Measurements from ENCODE around the gene KRTCAP2.
"Not testable (repeated sequence)": the region's sequence is repeated elsewhere in the genome, so short reads cannot be mapped to it uniquely, and the experiment has no call there.

Gene KRTCAP2

DNA sequence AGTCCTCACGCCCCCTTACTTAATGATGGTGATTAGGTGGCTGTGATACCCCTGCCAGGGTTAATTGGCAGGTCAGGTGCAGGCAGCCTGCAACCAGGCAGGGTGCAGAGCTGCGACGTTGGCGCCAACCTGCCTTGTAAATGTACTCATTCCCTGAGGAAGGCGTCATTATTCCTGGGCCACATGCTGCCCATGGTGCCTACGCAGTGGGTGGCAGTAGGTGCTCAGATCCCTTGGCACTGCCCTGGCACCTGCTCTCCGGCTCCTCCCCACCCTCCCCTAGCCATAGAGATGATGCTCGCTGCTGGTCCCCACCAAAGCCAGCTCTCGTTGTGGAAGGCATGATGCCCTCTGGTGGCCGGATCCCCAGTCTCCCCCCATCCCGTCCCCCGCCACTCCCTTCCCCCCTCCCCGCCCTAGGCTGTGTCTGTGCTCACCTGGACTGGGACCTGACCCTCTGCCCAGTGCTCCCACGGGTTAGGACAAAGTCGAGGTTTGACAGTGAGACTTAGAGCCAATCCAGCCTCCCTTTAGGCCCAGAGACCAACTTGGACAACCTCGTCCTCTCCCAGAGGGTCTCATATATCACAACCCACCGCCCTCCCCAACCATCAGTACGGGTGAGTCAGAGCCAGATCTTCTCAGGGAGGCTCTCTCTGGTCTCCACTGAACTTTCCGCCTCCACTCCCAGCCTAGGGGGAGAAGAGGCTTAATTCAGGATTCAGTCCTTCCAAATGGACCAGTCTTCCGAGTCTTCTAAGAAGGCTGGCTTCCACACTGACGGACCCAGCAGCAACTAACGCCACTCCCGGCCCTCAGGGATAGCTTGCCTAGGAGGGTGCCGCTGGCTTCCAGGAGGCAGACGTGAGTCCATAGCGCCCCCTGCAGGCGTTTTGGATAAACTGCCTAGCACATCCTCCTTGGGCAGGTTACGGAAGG is 5.7 kb downstream of the KRTCAP2 start:
- DNase-seq: peak; percentile 47

DNA sequence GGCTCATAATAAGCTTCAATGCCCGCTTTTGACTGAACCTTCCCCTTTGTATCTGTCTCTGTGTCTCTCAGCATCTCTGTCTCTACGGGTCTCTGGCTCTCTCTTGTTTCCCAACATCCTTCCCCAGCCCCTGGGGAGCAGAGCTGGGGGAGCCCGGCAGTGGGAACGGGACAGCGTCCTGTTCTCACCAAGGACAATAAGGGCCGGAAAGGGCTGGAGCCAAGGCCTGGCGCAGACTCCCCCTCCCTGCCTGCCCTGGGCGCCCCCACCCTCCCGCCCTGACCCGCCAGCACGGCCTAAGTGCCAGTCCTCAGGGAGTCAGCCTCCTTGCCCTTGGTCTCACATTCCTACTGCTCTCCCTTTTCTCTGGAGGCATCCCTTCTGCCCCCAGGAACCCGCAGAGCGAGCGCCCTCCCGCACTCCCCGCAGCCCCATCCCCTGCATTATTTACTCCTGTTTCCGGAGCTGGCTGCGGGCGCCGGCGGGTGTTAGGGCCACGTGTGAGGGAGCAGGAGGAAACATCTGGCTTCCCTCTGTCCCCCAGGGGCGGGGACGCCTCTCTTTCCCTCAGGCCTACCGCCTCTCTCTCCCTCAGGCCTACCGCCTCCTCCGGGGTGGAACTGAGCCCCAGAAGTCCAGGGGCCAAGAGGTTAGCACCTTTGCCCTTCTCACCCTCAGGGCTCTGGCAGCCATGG is 6.5 kb downstream of the KRTCAP2 start:
- DNase-seq: no peak

DNA sequence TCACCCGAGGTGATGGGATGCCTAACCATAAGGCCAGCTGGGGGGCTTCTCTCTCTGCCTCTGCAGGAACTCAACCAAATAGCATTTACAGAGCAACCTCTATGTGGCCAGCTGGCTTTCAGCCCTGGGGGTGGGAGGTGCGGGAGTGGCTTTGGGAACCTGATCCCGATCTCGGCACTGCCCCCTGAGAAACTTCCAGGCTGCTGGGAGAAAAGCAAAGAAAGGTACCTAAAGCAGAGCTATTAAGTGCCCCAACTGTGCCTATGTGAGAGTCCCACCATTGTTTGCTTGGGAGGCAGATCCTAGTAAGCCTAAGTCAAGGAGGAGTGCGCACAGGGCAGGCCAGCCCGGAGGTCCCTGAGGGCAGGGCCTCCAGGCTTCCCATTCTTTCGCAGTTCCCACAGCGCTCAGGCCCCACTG is 7.0 kb downstream of the KRTCAP2 start:
- DNase-seq: no peak

DNA sequence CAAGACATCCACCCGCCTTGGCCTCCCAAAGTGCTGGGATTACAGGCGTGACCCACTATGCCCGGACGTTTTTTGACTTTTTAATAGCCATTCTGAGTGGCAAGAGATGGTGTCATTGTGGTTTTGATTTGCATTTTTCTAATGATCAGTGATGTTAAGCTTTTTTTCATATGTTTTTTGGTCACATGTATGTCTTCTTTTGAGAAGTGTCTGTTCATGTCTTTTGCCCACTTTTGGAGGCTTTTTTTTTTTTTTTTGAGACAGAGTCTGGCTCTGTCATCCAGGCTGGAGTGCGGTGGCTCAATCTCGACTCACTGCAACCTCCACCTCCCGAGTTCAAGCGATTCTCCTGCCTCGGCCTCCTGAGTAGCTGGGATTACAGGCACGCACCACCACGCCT is 8.5 kb downstream of the KRTCAP2 start:
- DNase-seq: not testable (repeated sequence)

DNA sequence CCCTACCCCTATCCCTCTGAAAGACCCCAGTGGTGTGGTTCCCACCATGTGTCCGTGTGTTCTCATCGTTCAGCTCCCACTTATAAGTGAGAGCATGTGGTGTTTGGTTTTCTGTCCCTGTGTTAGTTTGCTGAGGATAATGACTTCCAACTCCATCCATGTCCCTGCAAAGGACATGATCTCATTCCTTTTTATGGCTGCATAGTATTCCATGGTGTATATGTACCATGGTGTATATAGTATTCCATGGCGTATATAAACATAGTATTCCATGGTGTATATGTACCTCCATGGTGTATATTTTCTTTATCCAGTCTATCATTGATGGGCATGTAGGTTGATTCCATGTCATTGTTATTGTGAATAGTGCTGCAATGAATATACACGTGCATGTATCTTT is 9.3 kb downstream of the KRTCAP2 start:
- DNase-seq: not testable (repeated sequence)

DNA sequence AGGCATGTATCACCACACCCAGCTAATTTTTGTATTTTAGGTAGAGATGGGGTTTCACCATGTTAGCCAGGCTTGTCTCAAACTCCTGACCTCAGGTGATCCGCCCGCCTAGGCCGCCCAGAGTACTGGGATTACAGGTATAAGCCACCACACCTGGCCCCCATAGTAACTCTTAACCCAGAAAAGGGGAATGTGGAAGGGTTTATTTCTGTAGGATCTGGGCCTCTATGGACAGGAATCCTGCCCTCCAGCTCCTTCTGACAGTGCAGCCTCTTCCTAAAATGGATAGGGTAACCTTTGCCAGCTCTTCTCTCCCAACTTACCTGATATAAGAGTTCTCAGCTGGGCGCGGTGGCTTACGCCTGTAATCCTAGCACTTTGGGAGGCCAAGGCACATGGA is 10.5 kb downstream of the KRTCAP2 start:
- DNase-seq: not testable (repeated sequence)

DNA sequence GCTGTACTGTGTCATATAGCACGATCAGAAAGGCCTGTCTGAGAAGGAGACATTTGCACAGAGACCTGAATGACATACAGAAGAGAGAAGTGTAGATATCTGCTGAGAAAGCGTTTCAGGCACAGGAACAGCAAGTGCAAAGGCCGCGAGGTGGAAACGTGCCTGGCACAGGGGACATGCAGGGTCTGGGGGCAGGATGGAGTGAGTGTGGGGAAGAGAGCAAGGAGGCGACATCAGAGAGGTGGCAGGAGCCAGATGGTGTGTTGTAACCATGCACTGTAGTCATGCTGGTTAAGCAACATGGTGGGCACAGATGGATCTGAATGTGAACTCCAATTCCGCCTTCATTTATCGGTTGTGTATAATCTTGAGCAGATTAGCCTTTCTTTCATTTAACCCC is 13.0 kb downstream of the KRTCAP2 start:
- DNase-seq: no peak

DNA sequence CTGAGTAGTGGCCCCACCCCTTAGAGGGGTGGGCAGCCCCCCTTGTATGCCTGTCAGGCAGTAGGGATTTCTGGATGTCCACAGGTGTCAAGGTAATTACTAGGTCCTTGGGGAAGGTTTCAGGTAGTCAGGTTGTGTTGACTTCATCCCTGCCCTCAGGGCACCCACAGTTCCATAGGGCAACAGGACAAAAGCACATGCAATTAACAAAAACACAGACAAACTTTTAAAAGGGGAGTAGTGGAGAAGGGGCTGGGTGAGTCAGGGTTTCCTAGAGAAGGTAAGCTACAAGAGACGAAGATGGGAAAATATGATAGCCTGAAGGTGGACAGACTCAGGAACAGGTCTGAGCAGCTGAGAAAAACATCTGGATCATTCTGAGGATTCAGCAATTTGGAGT is 14.1 kb downstream of the KRTCAP2 start:
- DNase-seq: no peak

DNA sequence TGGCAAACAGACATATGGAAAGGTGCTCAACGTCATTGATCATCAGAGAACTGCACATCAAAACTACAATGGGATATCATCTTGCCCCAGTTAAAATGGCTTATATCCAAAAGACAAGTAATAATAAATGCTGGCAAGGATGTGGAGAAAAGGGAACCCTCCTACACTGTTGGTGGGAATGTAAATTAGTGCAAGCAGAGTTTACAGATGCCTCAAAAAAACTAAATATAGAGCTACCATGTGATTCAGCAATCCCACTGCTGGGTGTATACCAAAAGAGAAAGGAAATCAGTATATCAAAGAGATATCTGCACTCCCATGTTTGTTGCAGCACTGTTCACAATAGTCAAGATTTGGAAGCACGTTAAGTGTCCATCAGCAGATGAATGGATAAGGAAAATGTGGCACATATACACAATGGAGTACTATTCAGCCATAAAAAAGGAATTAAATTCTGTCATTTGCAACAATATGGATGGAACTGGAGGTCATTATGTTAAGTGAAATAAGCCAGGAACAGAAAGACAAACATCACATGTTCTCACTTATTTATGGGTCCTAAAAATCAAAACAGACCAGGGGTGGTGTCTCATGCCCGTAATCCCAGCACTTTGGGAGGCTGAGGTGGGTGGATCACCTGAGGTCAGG is 17.0 kb downstream of the KRTCAP2 start:
- not testable (repeated sequence) for DNase-seq

DNA sequence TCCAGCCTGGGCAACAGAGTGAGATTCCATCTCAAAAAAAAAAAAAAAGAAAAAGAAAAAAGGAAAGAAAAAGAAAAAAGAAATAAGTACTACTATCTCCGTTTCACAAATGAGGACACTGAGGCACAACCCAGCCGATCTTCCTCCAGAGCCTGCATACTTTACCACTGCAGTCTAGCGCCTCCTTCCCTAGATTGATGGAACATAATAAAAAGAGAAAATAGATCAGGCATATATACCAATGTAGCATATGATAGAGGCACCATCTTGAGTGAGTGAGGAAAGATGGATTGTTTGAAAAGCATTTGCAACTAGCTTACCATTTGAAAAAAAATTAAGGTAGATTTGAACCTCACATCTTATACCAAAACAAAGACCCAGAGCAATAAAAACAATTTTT is 27.6 kb downstream of the KRTCAP2 start:
- DNase-seq: no peak

DNA sequence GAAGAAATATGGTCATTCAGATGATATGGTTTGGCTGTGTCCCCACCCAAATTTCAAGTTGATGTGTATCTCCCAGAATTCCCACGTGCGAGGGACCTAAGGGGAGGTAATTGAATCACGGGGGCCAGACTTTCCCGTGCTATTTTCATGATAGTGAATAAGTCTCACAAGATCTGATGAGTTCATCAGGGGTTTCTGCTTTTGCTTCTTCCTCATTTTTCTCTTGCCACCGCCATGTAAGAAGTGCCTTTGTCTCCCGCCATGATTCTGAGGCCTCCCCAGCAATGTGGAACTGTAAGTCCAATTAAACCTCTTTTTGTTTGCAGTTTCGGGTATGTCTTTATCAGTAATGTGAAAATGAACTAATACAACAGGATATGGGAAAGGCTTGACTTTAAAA is 31.4 kb downstream of the KRTCAP2 start:
- DNase-seq: no peak

DNA sequence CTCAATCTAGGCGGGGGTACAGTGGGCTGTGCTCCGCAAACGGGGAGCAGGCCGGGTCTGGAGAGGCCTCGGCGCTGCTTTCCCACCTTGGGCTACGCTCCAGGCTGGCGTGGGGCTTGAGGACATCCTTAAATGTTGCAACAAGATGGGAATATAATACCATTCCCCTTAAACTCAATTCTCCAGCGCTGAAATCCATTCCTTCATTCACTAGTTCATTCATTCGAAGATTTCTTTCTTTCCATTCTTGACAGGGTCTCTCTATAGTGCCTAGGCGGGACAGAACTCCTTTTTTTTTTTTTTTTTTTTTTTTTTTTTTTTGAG is 32.5 kb downstream of the KRTCAP2 start:
- no peak for DNase-seq

DNA sequence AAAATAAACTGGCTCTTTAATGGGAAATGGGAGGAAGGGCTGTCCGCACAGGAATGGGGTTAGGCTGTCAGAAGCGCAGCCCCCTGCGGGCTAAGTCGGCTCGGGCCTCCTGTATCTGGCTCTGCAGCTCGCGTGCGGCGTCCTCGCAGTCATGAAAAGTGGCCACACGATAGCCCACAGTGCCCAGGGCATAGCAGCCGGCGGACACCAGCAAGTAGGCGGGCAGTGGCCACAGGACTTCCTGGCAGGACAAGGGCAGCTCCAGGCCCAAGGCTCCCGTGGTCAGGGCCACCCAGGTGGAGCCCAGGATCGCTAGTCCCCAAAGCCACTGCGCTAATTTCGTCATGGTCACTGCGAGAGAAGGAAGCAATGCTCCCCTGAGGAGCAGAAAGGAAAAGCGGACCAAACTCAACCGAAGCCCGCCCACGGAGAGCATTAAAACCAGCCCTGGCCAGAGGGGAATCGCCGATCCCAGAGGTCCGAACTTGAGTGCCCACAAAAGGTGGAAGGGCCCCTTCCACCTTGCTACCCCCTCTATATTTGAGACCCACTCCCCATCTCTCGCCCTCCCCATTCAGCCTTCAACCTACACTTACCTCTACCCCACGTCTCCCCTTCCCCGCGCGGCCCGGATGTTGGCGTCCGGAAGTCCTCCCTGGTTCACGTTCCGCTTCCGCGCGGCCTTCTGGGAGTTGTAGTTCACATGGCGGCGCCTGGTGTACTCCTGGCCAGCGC is 33.0 kb downstream of the KRTCAP2 start, which contains the start of gene DPM3:
TSS of gene DPM3 (minus strand) at position 637 of the 735 bp plus-strand sequence. CDS start at position 346, 291 bp downstream.
- DNase-seq: peak; percentile 51

DNA sequence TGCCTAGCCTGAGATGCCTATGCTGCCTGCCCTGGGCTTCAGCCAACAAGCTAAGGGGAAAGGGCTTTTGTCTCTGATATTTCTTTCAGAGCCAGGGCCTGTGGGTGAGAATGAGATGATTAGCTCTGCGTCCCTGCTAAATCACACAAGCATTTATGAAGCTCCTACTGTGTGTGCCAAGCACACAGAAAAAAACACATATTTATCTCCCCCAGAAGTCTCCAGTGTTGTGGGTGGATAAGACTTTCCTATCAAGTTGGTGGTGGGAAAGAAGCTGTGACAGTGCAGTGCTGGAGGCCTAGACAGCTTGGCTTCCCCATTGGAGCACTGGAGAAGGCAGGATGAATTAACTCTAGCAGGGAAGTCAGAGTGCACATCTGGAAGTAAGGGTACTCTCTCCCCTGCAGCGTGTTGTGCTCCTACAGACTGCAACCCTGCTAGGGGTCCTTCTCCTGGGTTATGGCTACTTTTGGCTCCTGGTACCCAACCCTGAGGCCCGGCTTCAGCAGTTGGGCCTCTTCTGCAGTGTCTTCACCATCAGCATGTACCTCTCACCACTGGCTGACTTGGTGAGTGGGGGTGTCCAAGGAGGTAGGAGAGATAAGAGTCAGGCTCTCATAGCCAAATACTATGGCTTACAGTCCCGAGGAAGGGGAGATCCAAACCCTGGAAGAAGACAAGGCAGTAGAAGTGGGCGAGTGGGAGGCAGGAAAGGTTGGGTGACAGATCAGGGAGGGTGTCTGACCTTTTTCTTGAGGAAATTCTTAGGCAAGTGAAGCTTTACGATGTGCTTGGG is 35.8 kb downstream of the KRTCAP2 start:
- no peak for DNase-seq

DNA sequence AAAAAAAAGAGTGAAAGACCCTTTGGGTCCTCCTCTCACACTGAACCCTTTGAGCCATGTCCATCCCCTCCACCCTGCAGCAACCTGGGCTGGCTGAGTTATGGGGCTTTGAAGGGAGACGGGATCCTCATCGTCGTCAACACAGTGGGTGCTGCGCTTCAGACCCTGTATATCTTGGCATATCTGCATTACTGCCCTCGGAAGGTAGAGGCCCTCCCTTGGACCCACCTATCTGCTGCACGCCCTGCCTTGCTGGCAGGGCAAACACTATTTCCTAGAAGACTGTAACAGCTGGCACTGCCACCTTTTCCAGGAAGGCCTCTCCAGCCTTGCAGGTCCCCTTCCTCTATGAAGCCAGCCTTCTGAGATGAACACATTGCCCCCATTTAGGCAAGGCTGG is 36.4 kb downstream of the KRTCAP2 start:
- no peak for DNase-seq

DNA sequence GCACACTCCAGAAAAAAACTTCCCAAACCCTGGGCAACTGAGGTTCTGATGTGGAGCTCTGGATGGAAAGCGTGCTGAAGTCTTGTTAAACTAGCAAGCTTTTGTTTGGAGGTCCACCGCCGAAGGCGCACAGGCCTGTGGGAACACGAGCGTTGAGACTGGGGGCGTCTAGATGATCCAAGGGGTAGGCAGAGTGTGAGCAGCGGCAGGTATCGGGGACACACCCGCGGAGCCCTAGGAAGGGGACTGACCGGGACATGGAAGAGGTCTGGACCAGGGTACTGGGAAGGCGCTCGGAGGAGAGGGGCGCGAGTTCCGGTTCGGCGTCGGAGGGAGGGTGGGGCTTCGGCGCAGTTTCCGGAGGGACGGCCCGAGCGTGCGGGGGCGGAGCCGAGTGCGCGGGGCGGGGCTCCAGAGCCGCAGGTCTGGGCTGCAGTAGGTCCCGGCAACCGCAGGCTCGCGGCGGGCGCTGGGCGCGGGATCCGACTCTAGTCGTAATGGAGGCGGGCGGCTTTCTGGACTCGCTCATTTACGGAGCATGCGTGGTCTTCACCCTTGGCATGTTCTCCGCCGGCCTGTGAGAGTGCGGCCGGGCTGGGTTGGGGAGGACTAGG is 37.6 kb downstream of the KRTCAP2 start, which contains the start of gene SLC50A1:
TSS of gene SLC50A1 (plus strand) at position 438 of the 614 bp plus-strand sequence. CDS start at position 498, 60 bp downstream.
- peak; percentile 90 for DNase-seq

DNA sequence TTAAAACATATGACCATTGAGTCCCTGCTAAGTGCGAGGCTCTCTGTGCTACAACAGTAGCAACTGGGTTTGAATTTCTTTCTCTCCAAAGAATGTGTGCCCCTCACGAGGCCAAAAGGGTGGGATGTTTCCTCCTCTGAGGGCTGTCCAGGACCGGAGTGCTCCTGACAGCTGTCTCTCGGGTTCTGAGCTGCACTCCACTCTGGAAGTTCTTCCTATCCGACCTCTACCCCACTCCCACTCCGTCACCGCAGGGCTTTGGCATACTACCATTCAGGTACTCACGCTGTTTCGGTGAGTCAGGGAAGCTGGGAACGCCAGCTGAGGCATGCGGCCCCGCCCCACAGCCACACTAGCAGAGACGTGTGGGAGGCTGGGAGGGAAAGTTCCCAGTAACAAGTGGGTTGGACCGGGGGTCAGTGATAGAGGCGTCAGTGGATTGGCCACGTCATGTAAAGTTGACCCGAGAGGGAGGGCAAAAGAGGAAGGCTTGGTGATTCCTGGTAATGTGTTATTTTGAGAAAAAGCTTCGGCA is 38.2 kb downstream of the KRTCAP2 start:
- peak; percentile 81 for DNase-seq

DNA sequence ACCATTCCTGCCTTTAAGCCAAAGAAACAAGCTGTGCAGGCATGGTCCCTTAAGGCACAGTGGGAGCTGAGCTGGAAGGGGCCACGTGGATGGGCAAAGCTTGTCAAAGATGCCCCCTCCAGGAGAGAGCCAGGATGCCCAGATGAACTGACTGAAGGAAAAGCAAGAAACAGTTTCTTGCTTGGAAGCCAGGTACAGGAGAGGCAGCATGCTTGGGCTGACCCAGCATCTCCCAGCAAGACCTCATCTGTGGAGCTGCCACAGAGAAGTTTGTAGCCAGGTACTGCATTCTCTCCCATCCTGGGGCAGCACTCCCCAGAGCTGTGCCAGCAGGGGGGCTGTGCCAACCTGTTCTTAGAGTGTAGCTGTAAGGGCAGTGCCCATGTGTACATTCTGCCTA is 38.8 kb downstream of the KRTCAP2 start:
- no peak for DNase-seq

DNA sequence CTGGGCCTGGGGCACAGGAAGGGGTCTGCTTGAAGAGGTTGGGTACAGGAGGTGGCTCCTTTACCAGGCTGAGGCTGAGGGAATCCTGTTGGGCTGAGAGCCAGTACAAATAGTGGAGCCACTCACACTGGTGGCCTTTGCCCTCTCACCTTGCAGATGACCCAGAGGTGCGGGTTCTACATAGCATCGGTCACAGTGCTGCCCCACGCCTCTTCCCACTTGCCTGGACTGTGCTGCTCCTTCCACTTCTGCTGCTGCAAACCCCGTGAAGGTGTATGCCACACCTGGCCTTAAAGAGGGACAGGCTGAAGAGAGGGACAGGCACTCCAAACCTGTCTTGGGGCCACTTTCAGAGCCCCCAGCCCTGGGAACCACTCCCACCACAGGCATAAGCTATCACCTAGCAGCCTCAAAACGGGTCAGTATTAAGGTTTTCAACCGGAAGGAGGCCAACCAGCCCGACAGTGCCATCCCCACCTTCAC is 39.3 kb downstream of the KRTCAP2 start:
- DNase-seq: no peak

DNA sequence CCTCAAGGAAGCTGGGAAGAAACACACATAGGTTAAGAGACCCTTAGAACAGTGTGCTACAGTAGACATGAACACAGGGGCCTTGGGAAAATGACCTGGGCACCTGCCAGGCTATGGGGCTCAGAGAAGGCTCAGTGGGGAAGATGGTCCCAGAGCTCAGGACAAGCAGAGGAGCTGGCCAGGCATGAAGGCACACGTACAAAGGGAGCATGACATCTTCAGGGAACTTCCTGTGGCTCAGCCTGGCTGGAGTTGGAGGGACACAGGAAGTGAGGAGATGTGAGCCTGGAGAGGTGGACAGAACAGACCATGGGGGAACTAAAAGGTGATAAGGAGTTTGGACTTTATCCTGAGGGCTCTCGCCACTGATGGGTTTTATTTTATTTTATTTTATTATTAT is 41.2 kb downstream of the KRTCAP2 start:
- DNase-seq: no peak

DNA sequence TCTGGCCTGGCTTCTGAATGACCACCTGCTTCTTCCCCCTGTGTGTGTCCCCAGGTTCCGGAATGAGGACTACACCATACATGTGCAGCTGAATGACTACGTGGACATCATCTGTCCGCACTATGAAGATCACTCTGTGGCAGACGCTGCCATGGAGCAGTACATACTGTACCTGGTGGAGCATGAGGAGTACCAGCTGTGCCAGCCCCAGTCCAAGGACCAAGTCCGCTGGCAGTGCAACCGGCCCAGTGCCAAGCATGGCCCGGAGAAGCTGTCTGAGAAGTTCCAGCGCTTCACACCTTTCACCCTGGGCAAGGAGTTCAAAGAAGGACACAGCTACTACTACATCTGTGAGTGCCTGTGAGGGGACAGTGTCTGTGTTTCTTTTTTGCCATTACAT is 41.8 kb downstream of the KRTCAP2 start:
- no peak for DNase-seq
